Prostate gland (tissue), 2 donors: ENCODE data around the gene SRP14. TPM values are rescaled to one million over a fixed set of nuclear protein-coding genes. Genes with fewer than 3 reads are reported as not detected.

Experiments used
- DNase-seq: peaks from one replicate; pipeline ENCODE4 v3.0.0-alpha.2; 2019; ENCODE audit warnings: low spot score
- H3K27ac ChIP-seq, 2 donors: fragments of 200-600 bp; sonication (generic); 2 replicates each; pipeline ENCODE4 v1.5.1; 2017 to 2019
- H3K27me3 ChIP-seq: fragments of 200-600 bp; sonication (generic); replicated peaks from 2 replicates; pipeline ENCODE4 v1.5.1; 2019; ENCODE audit not compliant: insufficient read depth
- H3K36me3 ChIP-seq, 2 donors: fragments of 200-600 bp; sonication (generic); 1 replicate in 1 of 2; 2 replicates in 1 of 2; pipeline versions ENCODE4 v1.5.1 to v1.8.1; 2017 to 2019
- H3K4me1 ChIP-seq: fragments of 200-600 bp; sonication (generic); replicated peaks from 2 replicates; pipeline ENCODE4 v1.5.1; 2019
- H3K4me3 ChIP-seq, 2 donors: fragments of 200-600 bp; sonication (generic); 2 replicates each; pipeline ENCODE4 v1.5.1; 2017 to 2019
- H3K9me3 ChIP-seq: fragments of 200-600 bp; sonication (generic); 2 replicates; pipeline ENCODE4 v1.5.1; 2017
- CTCF ChIP-seq, 4 experiments: fragments of 200-600 bp in 2 of 4; fragments of 450-650 bp in 2 of 4; sonication (generic) in 2 of 4; IDR thresholded peaks; 1 replicate in 3 of 4; 2 replicates in 1 of 4; pipeline ENCODE4 v1.5.1; 2016 to 2019; ENCODE audit warnings: antibody characterized with exemption in 4 of 4, mild to moderate bottlenecking in 2 of 4, moderate library complexity in 2 of 4
- POLR2A ChIP-seq: fragments of 450-650 bp; IDR thresholded peaks from one replicate; pipeline ENCODE4 v1.6.1; 2016; ENCODE audit warnings: antibody characterized with exemption, mild to moderate bottlenecking
- POLR2AphosphoS5 ChIP-seq: sonication (generic); formaldehyde crosslinking; IDR thresholded peaks from one replicate; pipeline ENCODE4 v1.6.1; 2017; ENCODE audit warnings: antibody characterized with exemption
- WGBS: methylation state at CpG from one replicate; pipeline ENCODE4 v1.1.5; 2018; 5-methylcytosine and 5-hydroxymethylcytosine counted together
- intact Hi-C: fragments of 100-400 bp; cut with DNase I; formaldehyde crosslinking; loops from one replicate; pipeline ENCODE4 v1.14.2; 2022
- total RNA-seq, 2 donors: library from RNA; depleted of rRNA; stranded (reverse); fragments of >200 nt; gene quantifications; one replicate each; pipeline ENCODE4 v1.1.0, GENCODE V29; 2016

Gene SRP14
- total RNA-seq, 2 donors from 2014 or later = 366 to 428 TPM

- intact Hi-C loops = loop anchor here (2.0 to 10.0 kb wide), 4 partner anchors 62 to 379 kb away; partner anchors contain the start of gene BMF
- no peaks in the 10 kb centered on the region for H3K36me3 ChIP-seq
- H3K27me3 ChIP-seq = no peaks in the 10 kb centered on the region
- peak overlapping the region; percentile 55 to 62 for H3K27ac ChIP-seq
- H3K4me3 ChIP-seq = no peak overlapping the region
- no peak for DNase-seq
- H3K4me1 ChIP-seq = peaks cover 6% of the 10 kb centered on the region
- 81% methylated on average over 6 of the region's 6 CpGs for WGBS
- TF ChIP-seq POLR2A (no peak), CTCF (IDR thresholded peaks at IDR 0.05) (no peak), POLR2AphosphoS5 (no peak)
- no peaks in the 10 kb centered on the region for H3K9me3 ChIP-seq
Measured at GRCh38 chr15:40045572-40046217, 6.7 kb upstream of the SRP14 start.

GRCh38 chr15:40044717-40045571, 6.0 kb upstream of the SRP14 start:
- Histone ChIP-seq H3K36me3 (no peaks in the 10 kb centered on the region), H3K4me1 (peaks cover 6% of the 10 kb centered on the region), H3K27me3 (no peaks in the 10 kb centered on the region), H3K9me3 (no peaks in the 10 kb centered on the region), H3K27ac (peak overlapping the region; percentile 55 to 62), H3K4me3 (no peak overlapping the region)
- WGBS = 6% methylated on average over 21 of the region's 22 CpGs
- peak; percentile 83 for DNase-seq
- intact Hi-C loops = loop anchor here (2.0 to 10.0 kb wide), 4 partner anchors 62 to 380 kb away; partner anchors contain the start of gene BMF
- TF ChIP-seq POLR2A (no peak), POLR2AphosphoS5 (peak; percentile 82), CTCF (IDR thresholded peaks at IDR 0.05) (peak; percentile 70 to 96 (median 91))

GRCh38 chr15:40043927-40044716, 5.1 kb upstream of the SRP14 start:
- no peaks in the 10 kb centered on the region for H3K36me3 ChIP-seq
- peak overlapping the region; percentile 55 to 62 for H3K27ac ChIP-seq
- H3K27me3 ChIP-seq = no peaks in the 10 kb centered on the region
- TF ChIP-seq POLR2A (no peak), POLR2AphosphoS5 (no peak), CTCF (IDR thresholded peaks at IDR 0.05) (no peak)
- no peak overlapping the region for H3K4me3 ChIP-seq
- peak; percentile 40 for DNase-seq
- H3K9me3 ChIP-seq = no peaks in the 10 kb centered on the region
- WGBS = 72% methylated on average over 10 of the region's 10 CpGs
- intact Hi-C loops = loop anchor here (2.0 to 10.0 kb wide), 2 partner anchors 231 to 381 kb away; no protein-coding TSS in a partner anchor
- peaks cover 6% of the 10 kb centered on the region for H3K4me1 ChIP-seq

- TF ChIP-seq POLR2A (no peak), CTCF (IDR thresholded peaks at IDR 0.05) (no peak), POLR2AphosphoS5 (no peak)
- intact Hi-C loops = loop anchor here (10.0 kb wide), 1 partner anchor 382 kb away; no protein-coding TSS in a partner anchor
- H3K4me1 ChIP-seq = peaks cover 8% of the 10 kb centered on the region
Measured at GRCh38 chr15:40042791-40043320, 3.9 kb upstream of the SRP14 start.

More at GRCh38 chr15:40042791-40043320, 3.9 kb upstream of the SRP14 start:
- H3K9me3 ChIP-seq = no peaks in the 10 kb centered on the region
- H3K27ac ChIP-seq = no peak overlapping the region
- H3K36me3 ChIP-seq = no peaks in the 10 kb centered on the region
- 85% methylated on average over 5 of the region's 5 CpGs for WGBS
- no peak overlapping the region for H3K4me3 ChIP-seq
- no peak for DNase-seq
- H3K27me3 ChIP-seq = no peaks in the 10 kb centered on the region
